HepG2 (cell line): ENCODE measurements around the gene ENTPD2. TPM values are rescaled to one million over a fixed set of nuclear protein-coding genes. Genes with fewer than 3 reads are reported as not detected.

Source experiments
- ATAC-seq: fragments of 200-7000 bp; cut with Tn5 transposase; 3 replicates; pipeline ENCODE4 v1.9.1; 2020; ENCODE audit warnings: mild to moderate bottlenecking, moderate library complexity
- BruUV-seq: library from RNA; stranded (reverse); fragments of 400-500 nt; replicated peaks from 2 replicates; lab custom pipeline; 2021; lab: Mats Ljungman, UMichigan
- CTCF ChIA-PET: fragments of 300-600 bp; formaldehyde crosslinking; extraction: SDS; loops from one replicate; lab custom pipeline; 2021; ENCODE audit warnings: low total read pairs, inconsistent platforms, low intra/inter-chr PET ratio; lab: Yijun Ruan, JAX
- POLR2A ChIA-PET: fragments of 350-600 bp; sonication (Branson Sonifier 250); formaldehyde crosslinking; loops from one replicate; lab custom pipeline; 2020; ENCODE audit warnings: antibody characterized with exemption, inconsistent platforms; lab: Yijun Ruan, JAX
- DNase-seq: peaks from one replicate; pipeline ENCODE4 v3.0.0-alpha.2; 2015; ENCODE audit warnings: low spot score
- FAIRE-seq: peaks from 3 replicates; lab custom pipeline; 2011; peaks lifted over from hg19 to GRCh38; lab: Jason Lieb, UNC
- H2AFZ ChIP-seq: one replicate; pipeline ENCODE4 v1.6.1; 2011; ENCODE audit warnings: low read length, inconsistent platforms
- H3K27ac ChIP-seq: fragments of 300-600 bp; 3 replicates; pipeline ENCODE4 v1.8.0; 2011; ENCODE audit warnings: mixed run types, mild to moderate bottlenecking, mixed read lengths, low read length, inconsistent platforms; ENCODE audit not compliant: insufficient read depth; ENCODE audit errors: extremely low read length
- H3K27me3 ChIP-seq, 2 experiments: fragments of 200-600 bp in 1 of 2; 2 replicates in 1 of 2; 3 replicates in 1 of 2; pipeline versions ENCODE4 v1.6.0 to v1.8.0; 2011; ENCODE audit warnings: low read length in 2 of 2, mild to moderate bottlenecking in 2 of 2, moderate library complexity in 2 of 2, inconsistent platforms in 1 of 2; ENCODE audit not compliant: insufficient read depth in 2 of 2, control insufficient read depth in 1 of 2
- H3K36me3 ChIP-seq, 2 experiments: fragments of 200-600 bp in 1 of 2; replicated peaks in 1 of 2; 2 replicates in 1 of 2; 3 replicates in 1 of 2; pipeline versions ENCODE4 v1.5.1 to v1.8.0; 2011; ENCODE audit warnings: low read length in 2 of 2, inconsistent platforms in 1 of 2; ENCODE audit not compliant: insufficient read depth in 2 of 2, control insufficient read depth in 1 of 2
- H3K4me1 ChIP-seq: 2 replicates; pipeline ENCODE4 v1.5.1; 2012; ENCODE audit warnings: low read length, inconsistent platforms; ENCODE audit not compliant: insufficient read depth
- H3K4me2 ChIP-seq: 2 replicates; pipeline ENCODE4 v1.6.0; 2011; ENCODE audit warnings: low read depth, low read length, inconsistent platforms
- H3K4me3 ChIP-seq, 3 experiments: fragments of 200-600 bp in 1 of 3; sonication (generic), shearing (Covaris generic) in 1 of 3; replicated peaks in 1 of 3; 2 replicates each; pipeline ENCODE4 v1.5.1; 2011 to 2016; ENCODE audit warnings: low read length in 3 of 3, inconsistent platforms in 2 of 3, low read depth in 2 of 3, mild to moderate bottlenecking in 2 of 3, control low read depth in 1 of 3, mixed read lengths in 1 of 3; ENCODE audit not compliant: insufficient read depth in 1 of 3
- H3K79me2 ChIP-seq: one replicate; pipeline ENCODE4 v1.6.1; 2011; ENCODE audit warnings: low read length, inconsistent platforms; ENCODE audit not compliant: insufficient read depth
- H3K9ac ChIP-seq: 2 replicates; pipeline ENCODE4 v1.6.0; 2011; ENCODE audit warnings: mild to moderate bottlenecking, low read depth, low read length, inconsistent platforms; ENCODE audit not compliant: insufficient read depth
- H3K9me3 ChIP-seq: 2 replicates; pipeline ENCODE4 v1.5.1; 2012; ENCODE audit warnings: mild to moderate bottlenecking, low read length
- H4K20me1 ChIP-seq: 2 replicates; pipeline ENCODE4 v1.6.0; 2011; ENCODE audit warnings: inconsistent platforms, mild to moderate bottlenecking, low read length, moderate library complexity; ENCODE audit not compliant: insufficient read depth
- ELF3 ChIP-seq: IDR thresholded peaks from 2 replicates; pipeline ENCODE4 v1.6.1; 2016; ENCODE audit warnings: missing genetic modification reagents, missing compliant biosample characterization
- KDM5A ChIP-seq: fragments of 200-600 bp; sonication (generic); IDR thresholded peaks from 2 replicates; pipeline ENCODE4 v1.7.0; 2018; ENCODE audit warnings: antibody characterized with exemption, mild to moderate bottlenecking, low read length, borderline replicate concordance
- MEIS1 ChIP-seq: sonication (generic); formaldehyde crosslinking; IDR thresholded peaks from 2 replicates; pipeline ENCODE4 v1.9.0; 2021; ENCODE audit warnings: mild to moderate bottlenecking, missing genetic modification reagents, moderate library complexity, borderline replicate concordance
- SIX1 ChIP-seq: sonication (generic); formaldehyde crosslinking; IDR thresholded peaks from 2 replicates; pipeline ENCODE4 v1.4.0; 2020; ENCODE audit warnings: missing genetic modification reagents, borderline replicate concordance
- ZFX ChIP-seq: sonication (generic); formaldehyde crosslinking; IDR thresholded peaks from 2 replicates; pipeline ENCODE4 v1.4.0; 2020; ENCODE audit warnings: mild to moderate bottlenecking, low read depth, missing genetic modification reagents, moderate library complexity
- ZNF451 ChIP-seq: sonication (generic); formaldehyde crosslinking; IDR thresholded peaks from 2 replicates; pipeline ENCODE4 v1.5.0; 2020; ENCODE audit warnings: mild to moderate bottlenecking, missing genetic modification reagents
- ZNF687 ChIP-seq: sonication (generic); formaldehyde crosslinking; IDR thresholded peaks from 2 replicates; pipeline ENCODE4 v1.5.1; 2020; ENCODE audit warnings: mild to moderate bottlenecking, missing genetic modification reagents, moderate library complexity
- WGBS: methylation state at CpG from one replicate; pipeline ENCODE4 v1.1.6; 2017; ENCODE audit warnings: low lambda C conversion rate; 5-methylcytosine and 5-hydroxymethylcytosine counted together
- in situ Hi-C: cut with HindIII; loops from 2 replicates; pipeline ENCODE4 v1.10.0; 2017; ENCODE audit warnings: low pct_unique_long_range_greater_than_20kb; ENCODE audit not compliant: extremely low pct_ligation_motif_present
- intact Hi-C: fragments of 100-400 bp; cut with micrococcal nuclease; formaldehyde crosslinking; loops from one replicate; pipeline ENCODE4 v1.10.0; 2022; ENCODE audit not compliant: unreplicated experiment
- polyA plus RNA-seq, 8 experiments: library from polyadenylated mRNA; depleted of rRNA in 3 of 8; stranded (reverse) in 7 of 8; unstranded in 1 of 8; fragments of >200 nt; fragmentation: Illumina TruSeq in 4 of 8; extraction: Trizol in 4 of 8; gene quantifications; 2 replicates each; pipeline versions ENCODE4 v1.2.1 to v1.2.3, GENCODE V29; 2011 to 2016; ENCODE audit warnings: low read depth in 4 of 8, missing spikeins in 1 of 8, mixed read lengths in 1 of 8; ENCODE audit not compliant: insufficient read depth in 1 of 8
- total RNA-seq, 5 experiments: library from RNA; depleted of rRNA; stranded (reverse); fragments of >200 nt; fragmentation: Illumina TruSeq; extraction: Trizol; gene quantifications; 2 replicates each; pipeline ENCODE4 v1.2.3, GENCODE V29; 2016; ENCODE audit warnings: low read depth in 1 of 5
- TF ChIP-seq, protein P1 (sequence below): sonication (generic); formaldehyde crosslinking; IDR thresholded peaks from 2 replicates; pipeline ENCODE4 v1.8.0; 2023; ENCODE audit warnings: mild to moderate bottlenecking, missing genetic modification reagents
- TF ChIP-seq, protein P2 (sequence below), 2 experiments: sonication (generic) in 1 of 2; formaldehyde crosslinking in 1 of 2; IDR thresholded peaks; 2 replicates each; pipeline versions ENCODE4 v1.4.0 to v1.6.1; 2018 to 2020; ENCODE audit warnings: missing genetic modification reagents in 2 of 2, borderline replicate concordance in 1 of 2, low read depth in 1 of 2, mild to moderate bottlenecking in 1 of 2, missing biosample characterization in 1 of 2
- TF ChIP-seq, protein P3 (sequence below): sonication (generic); formaldehyde crosslinking; IDR thresholded peaks from 2 replicates; pipeline ENCODE4 v1.5.0; 2020; ENCODE audit warnings: mild to moderate bottlenecking, missing genetic modification reagents

The ENTPD2 gene
- total and polyA plus RNA-seq, 2 of the 13 experiments (the other 11 are each of a cell fraction or from before 2014, with no cell fraction given), result 0.95 to 3.2 TPM

- peak within 1 kb of the TSS; percentile 70 for H3K27ac ChIP-seq
- BruUV-seq, result TSS peak; percentile 58
- no peak within 1 kb of the TSS for H2AFZ ChIP-seq
- H4K20me1 ChIP-seq, result peaks cover 7% of the 10 kb centered on the region; the same call in 1 of the 2 replicates
- WGBS, result 0% methylated on average over 24 of the region's 74 CpGs
- H3K4me3 ChIP-seq, result peak within 1 kb of the TSS; percentile 58 to 88 (median 74)
- H3K27me3 ChIP-seq, result no peaks in the 10 kb centered on the region; a peak in 1 of 5 replicates
- ATAC-seq, result peak; percentile 81
- in situ Hi-C loops (no loop called here), intact Hi-C loops (no loop called here)
- H3K4me1 ChIP-seq, result peaks cover 57% of the 10 kb centered on the region
- CTCF ChIA-PET, result no interaction called here
- H3K9ac ChIP-seq, result peak within 1 kb of the TSS; percentile 67
- no peaks in the 10 kb centered on the region for H3K9me3 ChIP-seq
- H3K4me2 ChIP-seq, result peak within 1 kb of the TSS; percentile 96
- POLR2A ChIA-PET, result interaction anchor here (0.6 to 6.0 kb wide), 16 partner anchors 10 to 589 kb away, joined by 3 to 105 read pairs (median 4); partner anchors contain the start of genes ENTPD2, MAN1B1, SSNA1 and TMEM141
- peak; percentile 76 for FAIRE-seq
- peak; percentile 88 for DNase-seq
- peaks cover 13% of the 10 kb centered on the region for H3K79me2 ChIP-seq
- H3K36me3 ChIP-seq, result peaks cover 3 to 5% of the 10 kb centered on the region in 2 experiments; a peak in 1 of 5 replicates
- TF ChIP-seq ELF3 (CRISPR knock-in tag) (no peak), ZFX (CRISPR knock-in tag) (0 out of 2 replicates have a peak, but pooled peaks have one; percentile 73), SIX1 (CRISPR knock-in tag) (peak; percentile 22; the same call in 1 of the 2 replicates), ZNF687 (CRISPR knock-in tag) (peak; percentile 79), KDM5A (0 out of 2 replicates have a peak, but pooled peaks have one; percentile 17), ZNF451 (peak; percentile 33; the same call in 1 of the 2 replicates), MEIS1 (CRISPR knock-in tag) (0 out of 2 replicates have a peak, but pooled peaks have one; percentile 33)
- TF ChIP-seq, protein P1, sequence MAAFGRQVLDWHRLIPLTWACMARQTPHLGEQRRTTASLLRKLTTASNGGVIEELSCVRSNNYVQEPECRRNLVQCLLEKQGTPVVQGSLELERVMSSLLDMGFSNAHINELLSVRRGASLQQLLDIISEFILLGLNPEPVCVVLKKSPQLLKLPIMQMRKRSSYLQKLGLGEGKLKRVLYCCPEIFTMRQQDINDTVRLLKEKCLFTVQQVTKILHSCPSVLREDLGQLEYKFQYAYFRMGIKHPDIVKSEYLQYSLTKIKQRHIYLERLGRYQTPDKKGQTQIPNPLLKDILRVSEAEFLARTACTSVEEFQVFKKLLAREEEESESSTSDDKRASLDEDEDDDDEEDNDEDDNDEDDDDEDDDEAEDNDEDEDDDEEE (CRISPR knock-in tag), result no peak
- TF ChIP-seq, protein P2, sequence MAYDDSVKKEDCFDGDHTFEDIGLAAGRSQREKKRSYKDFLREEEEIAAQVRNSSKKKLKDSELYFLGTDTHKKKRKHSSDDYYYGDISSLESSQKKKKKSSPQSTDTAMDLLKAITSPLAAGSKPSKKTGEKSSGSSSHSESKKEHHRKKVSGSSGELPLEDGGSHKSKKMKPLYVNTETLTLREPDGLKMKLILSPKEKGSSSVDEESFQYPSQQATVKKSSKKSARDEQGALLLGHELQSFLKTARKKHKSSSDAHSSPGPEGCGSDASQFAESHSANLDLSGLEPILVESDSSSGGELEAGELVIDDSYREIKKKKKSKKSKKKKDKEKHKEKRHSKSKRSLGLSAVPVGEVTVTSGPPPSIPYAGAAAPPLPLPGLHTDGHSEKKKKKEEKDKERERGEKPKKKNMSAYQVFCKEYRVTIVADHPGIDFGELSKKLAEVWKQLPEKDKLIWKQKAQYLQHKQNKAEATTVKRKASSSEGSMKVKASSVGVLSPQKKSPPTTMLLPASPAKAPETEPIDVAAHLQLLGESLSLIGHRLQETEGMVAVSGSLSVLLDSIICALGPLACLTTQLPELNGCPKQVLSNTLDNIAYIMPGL (CRISPR knock-in tag; IDR thresholded peaks at IDR 0.05; ENCODE audit: borderline replicate concordance in 1 of 2, low read depth in 1 of 2), result peak in 1 of 2 experiments; percentile 73; a peak in 2 of 4 replicates
- TF ChIP-seq, protein P3, sequence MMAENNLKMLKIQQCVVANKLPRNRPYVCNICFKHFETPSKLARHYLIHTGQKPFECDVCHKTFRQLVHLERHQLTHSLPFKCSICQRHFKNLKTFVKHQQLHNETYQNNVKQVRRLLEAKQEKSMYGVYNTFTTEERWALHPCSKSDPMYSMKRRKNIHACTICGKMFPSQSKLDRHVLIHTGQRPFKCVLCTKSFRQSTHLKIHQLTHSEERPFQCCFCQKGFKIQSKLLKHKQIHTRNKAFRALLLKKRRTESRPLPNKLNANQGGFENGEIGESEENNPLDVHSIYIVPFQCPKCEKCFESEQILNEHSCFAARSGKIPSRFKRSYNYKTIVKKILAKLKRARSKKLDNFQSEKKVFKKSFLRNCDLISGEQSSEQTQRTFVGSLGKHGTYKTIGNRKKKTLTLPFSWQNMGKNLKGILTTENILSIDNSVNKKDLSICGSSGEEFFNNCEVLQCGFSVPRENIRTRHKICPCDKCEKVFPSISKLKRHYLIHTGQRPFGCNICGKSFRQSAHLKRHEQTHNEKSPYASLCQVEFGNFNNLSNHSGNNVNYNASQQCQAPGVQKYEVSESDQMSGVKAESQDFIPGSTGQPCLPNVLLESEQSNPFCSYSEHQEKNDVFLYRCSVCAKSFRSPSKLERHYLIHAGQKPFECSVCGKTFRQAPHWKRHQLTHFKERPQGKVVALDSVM (CRISPR knock-in tag), result 0 out of 2 replicates have a peak, but pooled peaks have one; percentile 40
These were observed 16.5 kb upstream of the ENTPD2 start, which contains the start of gene SAPCD2 for GRCh38 chr9:137070201-137070905. Gene SAPCD2 (minus strand): TSS chr9:137070557. CDS start chr9:137070460, 97 bp downstream.
